Measurements from ENCODE around the gene CRACDL.

- TF ChIP-seq TAF1 (IDR thresholded peaks at IDR 0.05; ENCODE audit: borderline replicate concordance, low read depth, low read length): no peak
- TF ChIP-seq CTCF (IDR thresholded peaks at IDR 0.05): no peak
- no peak for TF ChIP-seq GABPA (IDR thresholded peaks at IDR 0.05; ENCODE audit: low read depth)
- TF ChIP-seq EZH2phosphoT487 (IDR thresholded peaks at IDR 0.05; ENCODE audit: borderline replicate concordance, low read depth): no peak
- TF ChIP-seq USF1 (IDR thresholded peaks at IDR 0.05; ENCODE audit: borderline replicate concordance, low read depth): no peak
- no peak for TF ChIP-seq POLR2AphosphoS5 (IDR thresholded peaks at IDR 0.05; ENCODE audit: low read depth, low read length)
- TF ChIP-seq SIN3A (IDR thresholded peaks at IDR 0.05; ENCODE audit: borderline replicate concordance, low read depth, low read length): no peak
- no peak for TF ChIP-seq USF2 (IDR thresholded peaks at IDR 0.05; ENCODE audit: borderline replicate concordance, low read depth, low read length)
- no peak for TF ChIP-seq MAX (IDR thresholded peaks at IDR 0.05; ENCODE audit: low read depth)
- TF ChIP-seq ELF1 (IDR thresholded peaks at IDR 0.05): no peak
- no peak for TF ChIP-seq RFX5 (IDR thresholded peaks at IDR 0.05; ENCODE audit: low read length)
- no peak for TF ChIP-seq JUND (IDR thresholded peaks at IDR 0.05)
- no peak for TF ChIP-seq YY1 (IDR thresholded peaks at IDR 0.05; ENCODE audit: low read depth)
These were observed 33.0 kb downstream of the CRACDL start for GRCh38 chr2:98903064-98903355.

All from SK-N-SH (cell line).